KMS-11 (cell line): Measurements from ENCODE around the gene NDUFAF7.

Source experiments
- H2AFZ ChIP-seq: fragments of 200-600 bp; sonication (generic); 2 replicates; pipeline ENCODE4 v1.6.1; 2016; ENCODE audit warnings: antibody characterized with exemption, mixed run types, low read depth
- H3K27ac ChIP-seq: fragments of 200-600 bp; sonication (generic); 2 replicates; pipeline ENCODE4 v1.6.1; 2016; ENCODE audit warnings: mild to moderate bottlenecking, mixed run types
- H3K27me3 ChIP-seq: fragments of 200-600 bp; sonication (generic); 2 replicates; pipeline ENCODE4 v1.6.1; 2017; ENCODE audit warnings: mild to moderate bottlenecking, low read depth, mixed run types, moderate library complexity; ENCODE audit not compliant: insufficient read depth
- H3K36me3 ChIP-seq: fragments of 200-600 bp; sonication (generic); 2 replicates; pipeline ENCODE4 v1.6.1; 2017; ENCODE audit warnings: mild to moderate bottlenecking, mixed run types; ENCODE audit not compliant: insufficient read depth
- H3K4me1 ChIP-seq: fragments of 200-600 bp; sonication (generic); 2 replicates; pipeline ENCODE4 v1.6.1; 2016; ENCODE audit warnings: mild to moderate bottlenecking, low read depth, mixed run types; ENCODE audit not compliant: poor library complexity, severe bottlenecking
- H3K4me2 ChIP-seq: fragments of 200-600 bp; sonication (generic); 2 replicates; pipeline ENCODE4 v1.7.0; 2016; ENCODE audit warnings: mild to moderate bottlenecking, mixed run types
- H3K4me3 ChIP-seq: fragments of 200-600 bp; sonication (generic); IDR thresholded peaks from 2 replicates; pipeline ENCODE4 v1.6.1; 2017; ENCODE audit warnings: low read depth, low read length, mixed read lengths; ENCODE audit not compliant: insufficient read depth
- H3K79me2 ChIP-seq: fragments of 200-600 bp; sonication (generic); 2 replicates; pipeline ENCODE4 v1.6.1; 2016; ENCODE audit warnings: low read depth, mixed run types; ENCODE audit not compliant: insufficient read depth
- H3K9ac ChIP-seq: fragments of 200-600 bp; sonication (generic); 2 replicates; pipeline ENCODE4 v1.6.1; 2016; ENCODE audit warnings: mild to moderate bottlenecking, mixed run types
- H4K20me1 ChIP-seq: fragments of 200-600 bp; sonication (generic); 2 replicates; pipeline ENCODE4 v1.6.1; 2016; ENCODE audit warnings: mild to moderate bottlenecking, mixed run types; ENCODE audit not compliant: insufficient read depth
- TF ChIP-seq, protein P1 (sequence below): fragments of 200-600 bp; sonication (generic); conservative IDR thresholded peaks from 2 replicates; pipeline ENCODE4 v1.6.1; 2017; ENCODE audit warnings: low read depth, mild to moderate bottlenecking, antibody characterized with exemption, low read length, moderate library complexity, mixed read lengths

Gene NDUFAF7

DNA sequence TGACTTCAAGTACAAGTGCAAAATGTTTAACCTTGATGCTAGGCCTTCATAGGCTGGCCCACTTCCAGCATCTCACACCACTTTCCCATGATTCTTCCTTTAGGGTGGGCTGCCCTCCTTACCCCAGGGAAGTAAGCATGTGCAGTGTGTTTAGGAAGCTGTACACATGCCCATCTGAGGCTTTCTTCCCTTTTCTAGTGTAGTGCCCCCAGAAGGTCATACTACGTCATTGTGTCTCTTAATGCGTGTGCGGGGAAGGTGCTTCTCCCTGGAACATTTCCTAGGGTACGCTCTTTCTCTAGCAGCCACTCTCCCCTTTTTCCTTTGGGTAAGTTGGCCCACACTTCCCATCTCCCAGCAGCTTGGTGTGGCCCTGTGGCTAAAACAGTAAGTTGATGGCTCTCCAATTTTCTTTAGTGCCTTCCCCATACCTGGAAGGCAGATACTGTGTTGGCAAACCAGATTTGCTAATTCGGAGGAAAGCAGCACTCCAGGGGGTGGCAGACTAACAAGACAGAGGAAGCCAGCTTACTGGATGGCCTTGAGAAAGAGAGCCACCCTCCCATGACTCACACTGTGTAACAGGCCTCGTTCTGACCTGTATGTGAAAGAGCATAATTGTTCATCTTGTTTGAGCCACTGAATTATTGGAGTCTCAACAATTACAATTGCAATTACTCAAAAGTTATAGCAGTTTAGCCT, 41.9 kb upstream of the NDUFAF7 start:
- Histone ChIP-seq H3K4me1 (peaks cover 9% of the 10 kb centered on the region), H2AFZ (no peak overlapping the region), H3K79me2 (no peaks in the 10 kb centered on the region), H4K20me1 (no peaks in the 10 kb centered on the region), H3K4me3 (no peak overlapping the region), H3K27me3 (no peaks in the 10 kb centered on the region), H3K4me2 (no peak overlapping the region), H3K27ac (no peak overlapping the region), H3K36me3 (no peaks in the 10 kb centered on the region), H3K9ac (no peak overlapping the region)
- TF ChIP-seq, protein P1, sequence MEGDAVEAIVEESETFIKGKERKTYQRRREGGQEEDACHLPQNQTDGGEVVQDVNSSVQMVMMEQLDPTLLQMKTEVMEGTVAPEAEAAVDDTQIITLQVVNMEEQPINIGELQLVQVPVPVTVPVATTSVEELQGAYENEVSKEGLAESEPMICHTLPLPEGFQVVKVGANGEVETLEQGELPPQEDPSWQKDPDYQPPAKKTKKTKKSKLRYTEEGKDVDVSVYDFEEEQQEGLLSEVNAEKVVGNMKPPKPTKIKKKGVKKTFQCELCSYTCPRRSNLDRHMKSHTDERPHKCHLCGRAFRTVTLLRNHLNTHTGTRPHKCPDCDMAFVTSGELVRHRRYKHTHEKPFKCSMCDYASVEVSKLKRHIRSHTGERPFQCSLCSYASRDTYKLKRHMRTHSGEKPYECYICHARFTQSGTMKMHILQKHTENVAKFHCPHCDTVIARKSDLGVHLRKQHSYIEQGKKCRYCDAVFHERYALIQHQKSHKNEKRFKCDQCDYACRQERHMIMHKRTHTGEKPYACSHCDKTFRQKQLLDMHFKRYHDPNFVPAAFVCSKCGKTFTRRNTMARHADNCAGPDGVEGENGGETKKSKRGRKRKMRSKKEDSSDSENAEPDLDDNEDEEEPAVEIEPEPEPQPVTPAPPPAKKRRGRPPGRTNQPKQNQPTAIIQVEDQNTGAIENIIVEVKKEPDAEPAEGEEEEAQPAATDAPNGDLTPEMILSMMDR = no peak

DNA sequence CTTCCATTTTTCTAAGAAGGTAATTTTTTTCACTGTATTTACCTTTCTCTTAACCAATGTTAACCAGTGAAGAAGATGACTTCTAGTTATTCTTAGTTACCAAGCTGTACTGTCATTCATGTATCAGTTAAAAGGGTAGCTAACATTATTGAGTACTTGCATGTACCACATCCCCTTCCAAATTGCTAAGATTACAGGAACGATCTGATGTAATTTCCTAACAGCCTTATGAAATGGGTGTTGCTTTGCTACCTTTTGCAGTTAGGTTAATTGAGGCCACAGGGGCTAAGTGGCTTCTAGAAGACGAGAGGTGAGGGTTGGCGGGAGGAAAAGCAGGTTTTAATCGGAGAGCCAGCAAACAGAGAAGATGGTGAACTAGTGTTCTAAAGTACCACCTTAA, 41.2 kb upstream of the NDUFAF7 start:
- TF ChIP-seq, protein P1 = no peak
- Histone ChIP-seq H3K9ac (no peak overlapping the region), H3K4me1 (peaks cover 2% of the 10 kb centered on the region), H2AFZ (no peak overlapping the region), H3K27ac (no peak overlapping the region), H3K4me3 (no peak overlapping the region), H3K36me3 (no peaks in the 10 kb centered on the region), H4K20me1 (no peaks in the 10 kb centered on the region), H3K4me2 (no peak overlapping the region), H3K27me3 (no peaks in the 10 kb centered on the region), H3K79me2 (no peaks in the 10 kb centered on the region)

DNA sequence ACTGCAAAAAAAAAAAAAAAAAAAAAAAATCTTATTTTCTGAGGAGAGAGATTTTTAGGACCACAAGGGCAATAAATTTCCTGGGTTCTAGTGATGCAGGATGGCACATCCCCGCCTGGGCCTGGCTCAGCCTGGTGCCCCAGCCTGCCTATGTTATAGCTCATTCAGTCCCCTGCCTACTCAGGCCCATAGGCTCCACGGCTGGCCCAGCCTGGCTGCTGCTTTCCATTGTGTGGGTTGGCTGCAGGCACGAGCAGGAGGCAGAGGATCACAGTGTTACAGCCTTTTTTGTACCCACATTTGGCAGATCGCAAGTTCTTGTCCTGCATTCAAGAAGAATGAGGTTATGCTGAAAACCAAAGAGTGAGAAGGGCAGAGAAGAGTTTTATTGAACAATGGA, 40.2 kb upstream of the NDUFAF7 start:
- peaks cover 4% of the 10 kb centered on the region for H3K4me1 ChIP-seq
- no peak overlapping the region for H3K4me3 ChIP-seq
- no peaks in the 10 kb centered on the region for H3K27me3 ChIP-seq
- no peak overlapping the region for H3K9ac ChIP-seq
- H4K20me1 ChIP-seq = no peaks in the 10 kb centered on the region
- no peaks in the 10 kb centered on the region for H3K36me3 ChIP-seq
- H3K27ac ChIP-seq = no peak overlapping the region
- TF ChIP-seq, protein P1 = no peak
- H3K79me2 ChIP-seq = no peaks in the 10 kb centered on the region
- no peak overlapping the region for H2AFZ ChIP-seq
- H3K4me2 ChIP-seq = no peak overlapping the region

DNA sequence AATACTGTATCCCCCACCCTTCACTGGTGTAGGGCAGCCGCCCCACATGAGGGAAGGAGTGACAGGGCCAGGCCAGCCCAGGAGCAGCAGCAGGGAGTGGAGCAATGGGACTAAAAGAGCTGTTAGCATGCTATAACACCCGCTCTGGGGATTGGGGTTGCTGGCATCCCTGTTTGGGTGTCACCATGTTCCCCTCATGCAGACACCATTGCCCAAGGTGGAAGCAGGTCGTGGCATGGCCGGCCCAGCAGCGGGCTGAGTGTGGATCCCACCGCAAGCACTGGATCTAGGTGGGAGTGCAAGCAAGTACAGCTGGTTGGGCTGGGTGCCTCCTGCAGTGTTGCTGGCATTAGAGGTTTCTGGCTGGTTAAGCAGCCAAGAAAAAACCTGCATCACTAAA, 39.7 kb upstream of the NDUFAF7 start:
- no peak overlapping the region for H3K4me2 ChIP-seq
- TF ChIP-seq, protein P1 = no peak
- no peak overlapping the region for H3K4me3 ChIP-seq
- no peaks in the 10 kb centered on the region for H3K27me3 ChIP-seq
- H3K4me1 ChIP-seq = peaks cover 4% of the 10 kb centered on the region
- no peak overlapping the region for H2AFZ ChIP-seq
- H3K9ac ChIP-seq = no peak overlapping the region
- no peak overlapping the region for H3K27ac ChIP-seq
- H3K36me3 ChIP-seq = no peaks in the 10 kb centered on the region
- peaks cover 3% of the 10 kb centered on the region; the same call in 1 of the 2 replicates for H3K79me2 ChIP-seq
- no peaks in the 10 kb centered on the region for H4K20me1 ChIP-seq
